ENCODE measurements around the gene TAOK1.

Gene TAOK1

DNA sequence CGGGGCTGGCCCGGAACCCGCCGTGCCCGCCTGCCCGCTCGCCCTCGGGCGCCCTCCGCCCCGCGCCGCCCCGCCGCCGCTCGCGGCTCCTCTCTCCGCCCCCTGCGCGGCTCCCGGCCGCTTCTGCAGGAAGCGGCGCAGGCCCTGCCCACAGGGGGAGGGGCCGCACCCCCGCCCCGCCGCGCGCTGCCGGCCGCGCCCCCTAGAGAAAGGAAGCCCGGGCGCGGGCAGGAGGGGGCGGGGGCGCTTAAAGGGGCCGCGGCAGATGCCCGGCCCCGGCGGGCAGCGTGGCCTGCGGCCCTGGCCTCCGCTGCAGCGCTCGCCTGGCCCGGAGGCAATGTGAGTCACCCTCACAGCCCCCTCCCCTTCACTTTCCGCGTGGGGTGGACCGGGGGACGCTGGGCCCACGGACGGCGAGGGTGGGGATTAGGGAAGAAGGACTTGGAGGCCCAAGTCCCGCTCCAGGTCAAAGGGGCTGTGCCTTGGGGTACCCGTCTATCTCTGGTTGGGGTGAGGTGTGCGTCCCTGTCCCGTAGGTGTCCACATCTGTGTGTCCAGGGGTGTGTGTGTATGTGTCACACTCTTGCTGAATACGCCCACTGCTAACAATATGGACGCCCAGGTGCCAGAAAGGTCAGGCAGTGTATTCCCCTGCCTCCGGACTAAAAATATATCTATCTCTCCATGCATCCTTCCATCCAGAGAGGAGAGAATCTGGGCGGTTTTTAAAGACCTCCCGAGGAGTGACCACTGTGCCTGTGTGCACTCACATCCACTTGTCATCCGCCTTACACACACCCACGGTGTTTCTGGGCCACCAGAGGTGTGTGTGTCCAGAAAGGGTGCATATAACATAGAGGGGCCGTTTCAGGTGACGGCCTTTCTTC is 199.6 kb downstream of the TAOK1 start, which contains the start of gene GIT1:
Gene GIT1, minus strand, starts transcription at position 125 of the 887 bp plus-strand sequence. CDS start 270 bp downstream, outside the sequence.
- Histone ChIP-seq H3K4me3 (ENCODE audit: low read length) (peak within 1 kb of the TSS; percentile 92), H3K27ac (ENCODE audit: low read depth, low read length) (peak within 1 kb of the TSS; percentile 59), H3K9me2 (replicated peaks; ENCODE audit: control insufficient read depth, low read length) (no peaks in the 10 kb centered on the region), H4K20me1 (ENCODE audit: control insufficient read depth, insufficient read depth, low read depth, low read length) (peaks cover 15% of the 10 kb centered on the region; the same call in 1 of the 2 replicates), H3K4me1 (ENCODE audit: control insufficient read depth, low read length) (peaks cover 78% of the 10 kb centered on the region), H3K79me2 (ENCODE audit: control insufficient read depth, low read length) (peaks cover 64% of the 10 kb centered on the region), H3K36me3 (ENCODE audit: control insufficient read depth, low read length) (0 out of 2 replicates have a peak, but pooled peaks cover 6% of the 10 kb centered on the region), H3K4me2 (ENCODE audit: low read length) (peak within 1 kb of the TSS; percentile 94), H3K9me3 (ENCODE audit: control insufficient read depth, insufficient read depth, low read length) (no peaks in the 10 kb centered on the region), H3K27me3 (ENCODE audit: control insufficient read depth, low read length) (no peaks in the 10 kb centered on the region), H3F3A (ENCODE audit: control insufficient read depth, insufficient read depth) (peaks cover 13% of the 10 kb centered on the region)
- TF ChIP-seq, protein P1, sequence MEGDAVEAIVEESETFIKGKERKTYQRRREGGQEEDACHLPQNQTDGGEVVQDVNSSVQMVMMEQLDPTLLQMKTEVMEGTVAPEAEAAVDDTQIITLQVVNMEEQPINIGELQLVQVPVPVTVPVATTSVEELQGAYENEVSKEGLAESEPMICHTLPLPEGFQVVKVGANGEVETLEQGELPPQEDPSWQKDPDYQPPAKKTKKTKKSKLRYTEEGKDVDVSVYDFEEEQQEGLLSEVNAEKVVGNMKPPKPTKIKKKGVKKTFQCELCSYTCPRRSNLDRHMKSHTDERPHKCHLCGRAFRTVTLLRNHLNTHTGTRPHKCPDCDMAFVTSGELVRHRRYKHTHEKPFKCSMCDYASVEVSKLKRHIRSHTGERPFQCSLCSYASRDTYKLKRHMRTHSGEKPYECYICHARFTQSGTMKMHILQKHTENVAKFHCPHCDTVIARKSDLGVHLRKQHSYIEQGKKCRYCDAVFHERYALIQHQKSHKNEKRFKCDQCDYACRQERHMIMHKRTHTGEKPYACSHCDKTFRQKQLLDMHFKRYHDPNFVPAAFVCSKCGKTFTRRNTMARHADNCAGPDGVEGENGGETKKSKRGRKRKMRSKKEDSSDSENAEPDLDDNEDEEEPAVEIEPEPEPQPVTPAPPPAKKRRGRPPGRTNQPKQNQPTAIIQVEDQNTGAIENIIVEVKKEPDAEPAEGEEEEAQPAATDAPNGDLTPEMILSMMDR (IDR thresholded peaks at IDR 0.05; ENCODE audit: low read depth, low read length, poor library complexity, severe bottlenecking), result no peak

DNA sequence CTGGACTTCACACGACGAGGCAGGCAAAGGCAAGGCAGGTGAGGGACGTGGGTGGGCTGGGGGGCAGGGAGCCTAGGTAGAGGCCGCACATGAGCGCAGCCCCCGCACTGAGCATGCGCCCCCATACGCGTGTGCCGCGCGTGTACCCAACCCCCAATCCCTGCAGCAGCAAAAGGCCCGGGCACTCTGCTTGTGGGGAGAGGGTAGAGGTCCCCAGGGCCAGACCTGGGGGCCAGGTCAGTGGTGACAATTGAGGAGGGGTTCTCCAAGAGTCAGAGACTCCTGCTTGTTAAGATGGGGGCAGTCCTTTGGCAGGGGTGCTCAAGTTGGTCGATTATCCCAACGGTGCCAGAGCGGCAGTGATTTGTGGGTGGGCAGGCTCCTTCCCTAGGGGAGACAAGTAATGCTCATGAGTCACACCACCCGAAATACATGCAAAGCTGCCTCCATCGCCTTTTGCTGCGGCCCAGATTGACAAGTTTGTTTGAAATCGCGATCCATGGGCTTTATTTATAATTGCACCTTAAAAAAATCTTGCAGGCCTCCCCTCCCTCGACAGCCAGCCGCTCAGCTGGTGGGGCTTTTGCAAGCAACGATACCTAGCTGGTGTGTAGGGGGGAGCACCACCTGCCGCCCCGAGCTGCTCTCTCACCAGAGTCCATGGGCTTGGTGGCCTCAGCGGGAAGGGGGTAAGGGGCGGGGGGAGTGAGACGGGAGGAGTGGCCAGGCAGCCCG is 200.4 kb downstream of the TAOK1 start:
- no peaks in the 10 kb centered on the region for H3K27me3 ChIP-seq (ENCODE audit: control insufficient read depth, low read length)
- 0 out of 2 replicates have a peak, but pooled peaks cover 9% of the 10 kb centered on the region for H4K20me1 ChIP-seq (ENCODE audit: control insufficient read depth, insufficient read depth, low read depth, low read length)
- peaks cover 74% of the 10 kb centered on the region for H3K4me1 ChIP-seq (ENCODE audit: control insufficient read depth, low read length)
- peak overlapping the region; percentile 59 for H3K27ac ChIP-seq (ENCODE audit: low read depth, low read length)
- no peaks in the 10 kb centered on the region for H3K9me3 ChIP-seq (ENCODE audit: control insufficient read depth, insufficient read depth, low read length)
- TF ChIP-seq, protein P1 (IDR thresholded peaks at IDR 0.05; ENCODE audit: low read depth, low read length, poor library complexity, severe bottlenecking), result no peak
- TF ChIP-seq EZH2phosphoT487 (IDR thresholded peaks at IDR 0.05; ENCODE audit: borderline replicate concordance, low read length), result no peak
- peaks cover 13% of the 10 kb centered on the region for H3F3A ChIP-seq (ENCODE audit: control insufficient read depth, insufficient read depth)
- no peaks in the 10 kb centered on the region for H3K9me2 ChIP-seq (replicated peaks; ENCODE audit: control insufficient read depth, low read length)
- H3K4me3 ChIP-seq (ENCODE audit: low read length), result peak overlapping the region; percentile 74
- H3K79me2 ChIP-seq (ENCODE audit: control insufficient read depth, low read length), result peaks cover 64% of the 10 kb centered on the region
- 0 out of 2 replicates have a peak, but pooled peaks cover 6% of the 10 kb centered on the region for H3K36me3 ChIP-seq (ENCODE audit: control insufficient read depth, low read length)
- H3K4me2 ChIP-seq (ENCODE audit: low read length), result peak overlapping the region; percentile 94

DNA sequence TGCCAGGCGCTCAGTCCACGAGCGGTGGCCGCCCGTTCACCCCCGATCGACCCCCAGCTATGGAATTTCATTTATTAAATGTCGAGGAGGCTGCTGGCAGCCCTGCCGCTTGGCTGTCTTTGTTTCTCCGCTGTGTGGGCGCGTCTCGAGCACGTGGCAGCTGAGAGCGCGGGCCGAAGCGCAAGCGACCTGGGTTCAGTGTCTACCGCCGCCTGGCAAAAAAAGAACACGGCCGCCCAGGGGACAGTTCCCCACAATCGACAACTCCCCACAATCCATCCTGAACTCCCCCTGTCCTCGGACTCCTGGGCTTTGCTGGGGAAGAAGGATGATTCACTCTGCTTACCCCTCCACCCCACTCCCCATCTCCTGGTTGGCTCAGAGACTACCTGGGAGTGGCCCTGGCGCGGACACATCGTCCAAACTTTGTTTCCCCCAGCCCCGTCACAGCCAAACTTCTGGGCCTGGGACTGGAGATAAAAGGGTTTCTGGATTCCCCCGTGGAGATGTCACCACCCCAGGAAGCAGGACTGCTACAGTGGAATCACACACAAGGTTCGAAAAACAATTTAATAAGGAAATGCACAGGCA is 201.1 kb downstream of the TAOK1 start:
- H3K27me3 ChIP-seq (ENCODE audit: control insufficient read depth, low read length), result no peaks in the 10 kb centered on the region
- peak overlapping the region; percentile 59 for H3K27ac ChIP-seq (ENCODE audit: low read depth, low read length)
- peaks cover 64% of the 10 kb centered on the region for H3K79me2 ChIP-seq (ENCODE audit: control insufficient read depth, low read length)
- H3K4me3 ChIP-seq (ENCODE audit: low read length), result peak overlapping the region; percentile 74
- no peaks in the 10 kb centered on the region for H3K9me3 ChIP-seq (ENCODE audit: control insufficient read depth, insufficient read depth, low read length)
- peaks cover 13% of the 10 kb centered on the region for H3F3A ChIP-seq (ENCODE audit: control insufficient read depth, insufficient read depth)
- H3K4me2 ChIP-seq (ENCODE audit: low read length), result peak overlapping the region; percentile 94
- no peaks in the 10 kb centered on the region for H3K9me2 ChIP-seq (replicated peaks; ENCODE audit: control insufficient read depth, low read length)
- 0 out of 2 replicates have a peak, but pooled peaks cover 9% of the 10 kb centered on the region for H4K20me1 ChIP-seq (ENCODE audit: control insufficient read depth, insufficient read depth, low read depth, low read length)
- peaks cover 68% of the 10 kb centered on the region for H3K4me1 ChIP-seq (ENCODE audit: control insufficient read depth, low read length)
- H3K36me3 ChIP-seq (ENCODE audit: control insufficient read depth, low read length), result 0 out of 2 replicates have a peak, but pooled peaks cover 6% of the 10 kb centered on the region
- no peak for TF ChIP-seq EZH2phosphoT487 (IDR thresholded peaks at IDR 0.05; ENCODE audit: borderline replicate concordance, low read length)
- TF ChIP-seq, protein P1 (IDR thresholded peaks at IDR 0.05; ENCODE audit: low read depth, low read length, poor library complexity, severe bottlenecking), result no peak
